Cardiac fibroblast (primary cell): ENCODE data around the gene ELOVL6.
"Not testable (repeated sequence)": the region's sequence is repeated elsewhere in the genome, so short reads cannot be mapped to it uniquely, and the experiment has no call there.

Source experiments
- DNase-seq, 2 donors: peaks; one replicate each; pipeline versions ENCODE4 v3.0.0 to v3.0.0-alpha.2; 2010; ENCODE audit warnings: low read depth in 2 of 2
- H3K4me3 ChIP-seq, 2 donors: replicated peaks in 1 of 2; 1 replicate in 1 of 2; 2 replicates in 1 of 2; pipeline ENCODE4 v1.5.1; 2011; ENCODE audit warnings: low read depth in 2 of 2, low read length in 2 of 2, mild to moderate bottlenecking in 2 of 2, moderate library complexity in 1 of 2
- TF ChIP-seq, protein P1 (sequence below): IDR thresholded peaks from one replicate; pipeline ENCODE4 v1.5.1; 2011; ENCODE audit warnings: low read depth, mild to moderate bottlenecking, low read length, inconsistent platforms

Gene ELOVL6

DNA sequence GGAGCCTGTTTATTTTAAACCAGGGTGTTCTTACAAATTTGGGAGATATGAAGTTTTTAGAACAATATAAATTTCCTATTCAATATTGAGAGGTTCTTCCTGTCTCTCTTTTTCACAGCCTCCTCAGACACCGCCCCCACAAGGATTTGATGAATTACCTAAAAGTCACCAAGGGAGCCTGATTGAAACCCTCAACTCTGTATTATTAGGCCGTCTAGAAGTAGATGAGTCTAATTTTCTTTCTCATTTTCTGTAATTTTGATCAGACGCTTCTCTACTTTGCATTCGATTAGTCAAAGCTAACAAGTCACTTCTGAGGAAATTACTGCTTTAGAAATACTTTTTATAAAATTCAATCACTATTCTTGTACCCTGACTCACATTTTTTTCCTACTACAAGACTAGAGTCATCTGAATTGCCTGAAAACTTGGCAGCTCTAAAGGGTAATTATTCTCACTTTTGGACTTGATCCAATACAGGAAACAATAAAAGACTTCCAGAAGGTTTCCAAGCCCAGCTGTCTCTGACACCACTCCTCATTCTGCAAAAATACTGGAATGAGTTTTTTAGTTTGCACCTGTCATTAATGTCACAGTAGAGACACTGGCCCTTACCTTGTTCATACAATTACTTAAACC is 111.2 kb downstream of the ELOVL6 start:
- no peak overlapping the region for H3K4me3 ChIP-seq
- DNase-seq = peak; percentile 88 to 90
- TF ChIP-seq, protein P1, sequence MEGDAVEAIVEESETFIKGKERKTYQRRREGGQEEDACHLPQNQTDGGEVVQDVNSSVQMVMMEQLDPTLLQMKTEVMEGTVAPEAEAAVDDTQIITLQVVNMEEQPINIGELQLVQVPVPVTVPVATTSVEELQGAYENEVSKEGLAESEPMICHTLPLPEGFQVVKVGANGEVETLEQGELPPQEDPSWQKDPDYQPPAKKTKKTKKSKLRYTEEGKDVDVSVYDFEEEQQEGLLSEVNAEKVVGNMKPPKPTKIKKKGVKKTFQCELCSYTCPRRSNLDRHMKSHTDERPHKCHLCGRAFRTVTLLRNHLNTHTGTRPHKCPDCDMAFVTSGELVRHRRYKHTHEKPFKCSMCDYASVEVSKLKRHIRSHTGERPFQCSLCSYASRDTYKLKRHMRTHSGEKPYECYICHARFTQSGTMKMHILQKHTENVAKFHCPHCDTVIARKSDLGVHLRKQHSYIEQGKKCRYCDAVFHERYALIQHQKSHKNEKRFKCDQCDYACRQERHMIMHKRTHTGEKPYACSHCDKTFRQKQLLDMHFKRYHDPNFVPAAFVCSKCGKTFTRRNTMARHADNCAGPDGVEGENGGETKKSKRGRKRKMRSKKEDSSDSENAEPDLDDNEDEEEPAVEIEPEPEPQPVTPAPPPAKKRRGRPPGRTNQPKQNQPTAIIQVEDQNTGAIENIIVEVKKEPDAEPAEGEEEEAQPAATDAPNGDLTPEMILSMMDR = no peak

DNA sequence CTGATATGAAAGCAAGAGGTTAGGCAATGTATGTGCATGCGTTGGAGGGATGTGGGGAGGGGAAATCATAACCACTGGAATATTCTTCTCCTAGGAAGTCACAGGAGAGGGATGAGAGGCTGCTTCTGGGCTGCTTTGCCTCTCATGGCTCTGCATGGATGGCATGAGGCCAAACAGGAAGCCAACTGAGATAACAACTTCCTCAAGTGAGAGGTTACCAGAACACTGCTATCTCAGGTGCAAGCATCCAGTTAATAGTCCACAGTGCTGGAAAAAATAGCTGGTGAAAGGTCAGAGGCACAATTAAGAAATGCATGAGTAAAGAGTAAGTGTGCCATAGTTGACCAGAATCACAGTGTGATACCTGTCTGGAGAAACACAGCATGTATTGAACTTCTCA is 113.3 kb downstream of the ELOVL6 start:
- H3K4me3 ChIP-seq = no peak overlapping the region
- TF ChIP-seq, protein P1 = no peak
- DNase-seq = peak; percentile 27 to 46

DNA sequence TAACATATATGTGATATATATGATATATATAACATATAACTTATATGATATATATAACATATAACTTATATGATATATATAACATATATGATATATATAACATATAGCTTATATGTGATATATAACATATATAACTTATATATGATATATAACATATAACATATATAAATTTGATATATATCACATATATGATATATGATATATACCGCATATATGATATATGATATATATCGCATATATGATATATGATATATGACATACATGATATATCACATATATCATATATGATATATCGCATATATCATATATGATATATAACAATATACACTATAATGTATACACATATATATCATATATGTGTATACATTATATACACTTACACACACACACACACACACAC is 114.3 kb downstream of the ELOVL6 start:
- no peak overlapping the region for H3K4me3 ChIP-seq
- no peak for DNase-seq
- TF ChIP-seq, protein P1 = no peak

DNA sequence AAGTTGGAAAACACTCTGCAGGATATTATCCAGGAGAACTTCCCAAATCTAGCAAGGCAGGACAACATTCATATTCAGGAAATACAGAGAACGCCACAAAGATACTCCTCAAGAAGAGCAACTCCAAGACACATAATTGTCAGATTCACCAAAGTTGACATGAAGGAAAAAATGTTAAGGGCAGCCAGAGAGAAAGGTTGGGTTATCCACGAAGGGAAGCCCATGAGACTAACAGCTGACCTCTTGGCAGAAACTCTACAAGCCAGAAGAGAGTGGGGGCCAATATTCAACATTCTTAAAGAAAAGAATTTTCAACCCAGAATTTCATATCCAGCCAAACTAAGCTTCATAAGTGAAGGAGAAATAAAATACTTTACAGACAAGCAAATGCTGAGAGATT is 120.3 kb downstream of the ELOVL6 start:
- not testable (repeated sequence) for H3K4me3 ChIP-seq, DNase-seq

DNA sequence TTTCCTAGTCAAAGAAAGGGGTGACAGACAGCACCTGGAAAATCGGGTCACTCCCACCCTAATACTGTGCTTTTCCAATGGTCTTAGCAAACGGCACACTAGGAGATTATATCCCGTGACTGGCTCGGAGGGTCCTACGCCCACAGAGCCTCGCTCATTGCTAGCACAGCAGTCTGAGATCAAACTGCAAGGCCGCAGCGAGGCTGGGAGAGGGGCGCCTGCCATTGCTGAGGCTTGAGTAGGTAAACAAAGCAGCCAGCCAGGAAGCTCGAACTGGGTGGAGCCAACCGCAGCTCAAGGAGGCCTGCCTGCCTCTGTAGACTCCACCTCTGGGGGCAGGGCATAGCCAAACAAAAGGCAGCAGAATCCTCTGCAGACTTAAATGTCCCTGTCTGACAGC is 121.6 kb downstream of the ELOVL6 start:
- DNase-seq, H3K4me3 ChIP-seq: not testable (repeated sequence)

DNA sequence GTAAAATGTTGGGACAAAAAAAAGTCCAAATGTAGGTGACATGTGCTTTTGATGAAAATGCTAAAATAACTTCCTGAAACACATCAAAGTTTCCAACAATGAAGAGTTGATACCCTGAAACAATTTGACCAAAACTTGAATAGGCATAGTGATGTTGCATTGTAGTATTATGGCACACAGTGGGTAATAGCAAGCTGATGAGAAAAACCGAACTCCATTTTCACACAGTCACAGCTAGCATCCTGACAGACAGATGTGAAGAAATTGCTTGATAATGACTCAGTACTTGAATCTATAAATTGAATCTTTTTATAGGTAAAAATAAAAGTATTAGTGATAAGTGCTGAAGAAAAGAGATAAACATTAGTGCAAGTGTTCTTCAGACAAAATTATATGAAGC is 122.5 kb downstream of the ELOVL6 start:
- no peak for DNase-seq
- H3K4me3 ChIP-seq = no peak overlapping the region
- TF ChIP-seq, protein P1 = no peak

DNA sequence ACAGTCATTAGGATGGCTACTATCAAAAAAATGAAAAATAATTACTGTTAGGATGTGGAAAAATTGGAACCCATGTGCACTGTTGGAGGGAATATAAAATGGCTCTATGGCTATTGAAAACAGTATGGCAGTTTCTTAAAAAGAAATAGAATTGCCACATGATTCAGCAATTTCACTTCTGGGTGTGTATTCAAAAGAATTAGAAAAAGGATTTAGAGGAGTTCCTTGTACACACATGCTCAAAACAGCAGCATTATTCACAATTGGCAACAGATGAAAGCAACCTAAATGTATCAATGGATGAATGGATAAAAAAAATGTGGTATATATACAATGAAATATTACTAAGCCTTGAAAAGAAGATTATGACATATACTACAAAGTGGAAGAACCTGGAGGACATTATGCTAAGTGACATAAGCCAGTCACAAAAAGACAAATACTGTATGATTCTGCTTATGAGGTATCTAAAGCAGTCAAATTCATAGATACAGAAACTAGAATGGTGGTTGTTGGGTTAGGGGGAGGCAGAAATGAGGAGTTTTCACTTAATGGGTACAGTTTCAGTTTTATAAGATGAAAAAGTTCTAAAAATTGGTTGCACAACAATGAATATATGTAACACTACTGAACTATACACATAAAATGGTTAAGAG is 123.2 kb downstream of the ELOVL6 start:
- H3K4me3 ChIP-seq = no peak overlapping the region
- no peak for DNase-seq
- TF ChIP-seq, protein P1 = no peak

DNA sequence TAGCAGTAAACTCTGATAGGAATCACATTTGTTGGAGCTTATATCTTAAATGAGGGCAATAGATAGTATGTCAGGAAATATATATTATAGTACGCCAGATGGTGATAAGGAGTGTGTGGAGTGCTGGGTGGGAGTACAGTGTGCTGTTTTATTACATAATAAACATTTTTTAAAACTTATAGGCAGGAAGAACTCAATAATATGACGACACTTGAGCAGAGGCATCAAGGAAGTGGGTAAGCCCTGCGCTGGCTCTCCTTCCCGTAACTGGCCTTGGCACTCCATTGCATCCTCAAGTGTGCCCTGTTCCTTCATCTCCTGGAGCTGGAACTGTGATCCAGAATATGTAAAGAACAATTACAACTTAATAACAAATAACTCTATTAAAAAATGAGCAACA is 123.8 kb downstream of the ELOVL6 start:
- H3K4me3 ChIP-seq = no peak overlapping the region
- TF ChIP-seq, protein P1 = no peak
- no peak for DNase-seq
